ENCODE measurements around the gene ACACB.

Gene ACACB

GRCh38 chr12:109115404-109115757 is 1.0 kb upstream of the ACACB start:
- DNase-seq (ENCODE audit: low read depth in 2 of 2) = no peak
- TF ChIP-seq CTCF (IDR thresholded peaks at IDR 0.05; ENCODE audit: low read depth, low read length) = no peak
- H3K4me3 ChIP-seq (replicated peaks in 1 of 2; ENCODE audit: low read depth in 2 of 2, low read length in 2 of 2) = no peak overlapping the region

GRCh38 chr12:109116611-109116949 is 193 bp downstream of the ACACB start:
- H3K4me3 ChIP-seq (replicated peaks in 1 of 2; ENCODE audit: low read depth in 2 of 2, low read length in 2 of 2) = no peak overlapping the region
- no peak for TF ChIP-seq CTCF (IDR thresholded peaks at IDR 0.05; ENCODE audit: low read depth, low read length)
- no peak for DNase-seq (ENCODE audit: low read depth in 2 of 2)

- TF ChIP-seq CTCF (IDR thresholded peaks at IDR 0.05; ENCODE audit: low read depth, low read length) = no peak
- no peak overlapping the region for H3K4me3 ChIP-seq (replicated peaks in 1 of 2; ENCODE audit: low read depth in 2 of 2, low read length in 2 of 2)
- no peak for DNase-seq (ENCODE audit: low read depth in 2 of 2)
Measured at GRCh38 chr12:109120095-109120494, 3.7 kb downstream of the ACACB start.

GRCh38 chr12:109120557-109120956 is 4.2 kb downstream of the ACACB start:
- TF ChIP-seq CTCF (IDR thresholded peaks at IDR 0.05; ENCODE audit: low read depth, low read length) = no peak
- H3K4me3 ChIP-seq (replicated peaks in 1 of 2; ENCODE audit: low read depth in 2 of 2, low read length in 2 of 2) = no peak overlapping the region
- DNase-seq (ENCODE audit: low read depth in 2 of 2) = no peak

GRCh38 chr12:109121346-109121880 is 5.0 kb downstream of the ACACB start:
- H3K4me3 ChIP-seq (replicated peaks in 1 of 2; ENCODE audit: low read depth in 2 of 2, low read length in 2 of 2) = no peak overlapping the region
- TF ChIP-seq CTCF (IDR thresholded peaks at IDR 0.05; ENCODE audit: low read depth, low read length) = no peak
- no peak for DNase-seq (ENCODE audit: low read depth in 2 of 2)

GRCh38 chr12:109124878-109125648 is 8.7 kb downstream of the ACACB start:
- no peak for DNase-seq (ENCODE audit: low read depth in 2 of 2)
- H3K4me3 ChIP-seq (replicated peaks in 1 of 2; ENCODE audit: low read depth in 2 of 2, low read length in 2 of 2) = no peak overlapping the region
- no peak for TF ChIP-seq CTCF (IDR thresholded peaks at IDR 0.05; ENCODE audit: low read depth, low read length)

GRCh38 chr12:109125791-109126190 is 9.4 kb downstream of the ACACB start:
- TF ChIP-seq CTCF (IDR thresholded peaks at IDR 0.05; ENCODE audit: low read depth, low read length) = no peak
- no peak overlapping the region for H3K4me3 ChIP-seq (replicated peaks in 1 of 2; ENCODE audit: low read depth in 2 of 2, low read length in 2 of 2)
- no peak for DNase-seq (ENCODE audit: low read depth in 2 of 2)

Measured in cardiac fibroblast (primary cell).